SU-DHL-6 (cell line): ENCODE data around the gene CABLES2.

Experiments
- H2AFZ ChIP-seq: fragments of 200-600 bp; sonication (generic); 2 replicates; pipeline ENCODE4 v1.6.1; 2014; ENCODE audit warnings: low read depth, mild to moderate bottlenecking, moderate library complexity, mixed read lengths, antibody characterized with exemption, low read length; ENCODE audit not compliant: severe bottlenecking
- H3F3A ChIP-seq: fragments of 200-600 bp; shearing (Covaris generic); 2 replicates; pipeline ENCODE4 v1.6.0; 2016; ENCODE audit warnings: antibody characterized with exemption, mild to moderate bottlenecking; ENCODE audit not compliant: insufficient read depth
- H3K27ac ChIP-seq: fragments of 200-600 bp; sonication (generic); 2 replicates; pipeline ENCODE4 v1.5.1; 2016; ENCODE audit warnings: low read depth, mild to moderate bottlenecking, low read length, moderate library complexity, mixed read lengths
- H3K27me3 ChIP-seq: fragments of 200-600 bp; sonication (generic), shearing (Covaris generic); 2 replicates; pipeline ENCODE4 v1.6.0; 2014; ENCODE audit warnings: mild to moderate bottlenecking, low read length
- H3K36me3 ChIP-seq: fragments of 200-600 bp; sonication (generic); 2 replicates; pipeline ENCODE4 v1.6.1; 2014; ENCODE audit warnings: mild to moderate bottlenecking, low read length, mixed read lengths
- H3K4me2 ChIP-seq: fragments of 300-600, 200-600 bp; shearing (Covaris generic), sonication (generic); 2 replicates; pipeline ENCODE4 v1.6.0; 2014; ENCODE audit warnings: low read length, low read depth, mild to moderate bottlenecking; ENCODE audit not compliant: poor library complexity, severe bottlenecking
- H3K4me3 ChIP-seq: fragments of 200-600 bp; sonication (generic); 2 replicates; pipeline ENCODE4 v1.5.1; 2014; ENCODE audit warnings: antibody characterized with exemption, low read length, mild to moderate bottlenecking, mixed read lengths; ENCODE audit not compliant: insufficient read depth, poor library complexity, severe bottlenecking
- H3K79me2 ChIP-seq: fragments of 200-600 bp; sonication (generic); 2 replicates; pipeline ENCODE4 v1.6.1; 2014; ENCODE audit warnings: mild to moderate bottlenecking, low read length, moderate library complexity; ENCODE audit not compliant: insufficient read depth
- H3K9ac ChIP-seq: fragments of 200-600 bp; sonication (generic); 2 replicates; pipeline ENCODE4 v1.7.0; 2014; ENCODE audit warnings: mild to moderate bottlenecking, low read length
- H3K9me2 ChIP-seq: fragments of 200-600 bp; sonication (generic); replicated peaks from 2 replicates; pipeline ENCODE4 v1.6.1; 2014; ENCODE audit warnings: low read length; ENCODE audit not compliant: insufficient read depth
- H3K9me3 ChIP-seq: fragments of 200-600 bp; sonication (generic); 2 replicates; pipeline ENCODE4 v1.6.1; 2014; ENCODE audit warnings: low read length, mixed read lengths; ENCODE audit not compliant: insufficient read depth
- H4K20me1 ChIP-seq: fragments of 200-600 bp; sonication (generic); 2 replicates; pipeline ENCODE4 v1.6.1; 2014; ENCODE audit warnings: low read depth, mild to moderate bottlenecking, antibody characterized with exemption, low read length, moderate library complexity, mixed read lengths
- EZH2phosphoT487 ChIP-seq: fragments of 200-600 bp; sonication (generic), shearing (Covaris generic); conservative IDR thresholded peaks from 2 replicates; pipeline ENCODE4 v1.6.1; 2018; ENCODE audit warnings: mild to moderate bottlenecking, antibody characterized with exemption, low read length, moderate library complexity, mixed read lengths
- TF ChIP-seq, protein P1 (sequence below): fragments of 200-600 bp; sonication (generic); IDR thresholded peaks from one replicate; pipeline ENCODE4 v1.5.1; 2017; ENCODE audit warnings: antibody characterized with exemption, mild to moderate bottlenecking, low read length, moderate library complexity; ENCODE audit not compliant: insufficient read depth, poor library complexity, severe bottlenecking

CABLES2 gene

GRCh38 chr20:62368392-62368975 is 38.6 kb downstream of the CABLES2 start:
- no peak for TF ChIP-seq EZH2phosphoT487
- TF ChIP-seq, protein P1, sequence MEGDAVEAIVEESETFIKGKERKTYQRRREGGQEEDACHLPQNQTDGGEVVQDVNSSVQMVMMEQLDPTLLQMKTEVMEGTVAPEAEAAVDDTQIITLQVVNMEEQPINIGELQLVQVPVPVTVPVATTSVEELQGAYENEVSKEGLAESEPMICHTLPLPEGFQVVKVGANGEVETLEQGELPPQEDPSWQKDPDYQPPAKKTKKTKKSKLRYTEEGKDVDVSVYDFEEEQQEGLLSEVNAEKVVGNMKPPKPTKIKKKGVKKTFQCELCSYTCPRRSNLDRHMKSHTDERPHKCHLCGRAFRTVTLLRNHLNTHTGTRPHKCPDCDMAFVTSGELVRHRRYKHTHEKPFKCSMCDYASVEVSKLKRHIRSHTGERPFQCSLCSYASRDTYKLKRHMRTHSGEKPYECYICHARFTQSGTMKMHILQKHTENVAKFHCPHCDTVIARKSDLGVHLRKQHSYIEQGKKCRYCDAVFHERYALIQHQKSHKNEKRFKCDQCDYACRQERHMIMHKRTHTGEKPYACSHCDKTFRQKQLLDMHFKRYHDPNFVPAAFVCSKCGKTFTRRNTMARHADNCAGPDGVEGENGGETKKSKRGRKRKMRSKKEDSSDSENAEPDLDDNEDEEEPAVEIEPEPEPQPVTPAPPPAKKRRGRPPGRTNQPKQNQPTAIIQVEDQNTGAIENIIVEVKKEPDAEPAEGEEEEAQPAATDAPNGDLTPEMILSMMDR: no peak
- Histone ChIP-seq H3K9me2 (no peaks in the 10 kb centered on the region), H3F3A (no peaks in the 10 kb centered on the region), H3K9ac (no peak overlapping the region), H3K4me2 (no peak overlapping the region), H3K79me2 (no peaks in the 10 kb centered on the region), H2AFZ (no peak overlapping the region), H3K9me3 (no peaks in the 10 kb centered on the region), H3K27me3 (no peaks in the 10 kb centered on the region), H3K36me3 (no peaks in the 10 kb centered on the region), H3K27ac (no peak overlapping the region), H4K20me1 (no peaks in the 10 kb centered on the region), H3K4me3 (no peak overlapping the region)

- H3K79me2 ChIP-seq: no peaks in the 10 kb centered on the region
- H3K27ac ChIP-seq: no peak overlapping the region
- no peaks in the 10 kb centered on the region for H3K9me3 ChIP-seq
- H3K9ac ChIP-seq: no peak overlapping the region
- H3F3A ChIP-seq: no peaks in the 10 kb centered on the region
- no peaks in the 10 kb centered on the region for H4K20me1 ChIP-seq
- H3K4me2 ChIP-seq: peak overlapping the region; percentile 23
- H2AFZ ChIP-seq: no peak overlapping the region
- H3K27me3 ChIP-seq: no peaks in the 10 kb centered on the region
- no peaks in the 10 kb centered on the region for H3K36me3 ChIP-seq
- TF ChIP-seq, protein P1: no peak
- no peak for TF ChIP-seq EZH2phosphoT487
- no peak overlapping the region for H3K4me3 ChIP-seq
- H3K9me2 ChIP-seq: no peaks in the 10 kb centered on the region
Measured at GRCh38 chr20:62367633-62368391, 39.3 kb downstream of the CABLES2 start.

- H4K20me1 ChIP-seq: no peaks in the 10 kb centered on the region
- no peaks in the 10 kb centered on the region for H3K79me2 ChIP-seq
- H3K27ac ChIP-seq: no peak within 1 kb of the TSS
- peak within 1 kb of the TSS; percentile 36 for H3K4me3 ChIP-seq
- no peaks in the 10 kb centered on the region for H3K9me2 ChIP-seq
- TF ChIP-seq EZH2phosphoT487: 0 out of 2 replicates have a peak, but pooled peaks have one; percentile 14
- TF ChIP-seq, protein P1: no peak
- no peaks in the 10 kb centered on the region for H3F3A ChIP-seq
- H3K9me3 ChIP-seq: no peaks in the 10 kb centered on the region
- no peaks in the 10 kb centered on the region for H3K36me3 ChIP-seq
- H3K27me3 ChIP-seq: no peaks in the 10 kb centered on the region
- peak within 1 kb of the TSS; percentile 30; the same call in 1 of the 2 replicates for H3K9ac ChIP-seq
- H2AFZ ChIP-seq: no peak within 1 kb of the TSS
- H3K4me2 ChIP-seq: peak within 1 kb of the TSS; percentile 45
Measured at GRCh38 chr20:62367136-62367632, 39.9 kb downstream of the CABLES2 start, which contains the start of gene LAMA5. Gene LAMA5 (minus strand): TSS chr20:62367312. CDS start chr20:62367245, 67 bp downstream.
